Spleen (tissue), 7 donors: ENCODE measurements around the gene FLOT2.
"Not testable (repeated sequence)": the region's sequence is repeated elsewhere in the genome, so short reads cannot be mapped to it uniquely, and the experiment has no call there.

Experiments used
- POLR2A ChIP-seq, 3 donors: fragments of 450-650 bp; IDR thresholded peaks; one replicate each; pipeline ENCODE4 v1.5.1; 2017; ENCODE audit warnings: antibody characterized with exemption in 3 of 3, mild to moderate bottlenecking in 1 of 3
- POLR2AphosphoS5 ChIP-seq, 3 donors: sonication (generic); formaldehyde crosslinking; IDR thresholded peaks; one replicate each; pipeline ENCODE4 v1.5.1; 2017; ENCODE audit warnings: antibody characterized with exemption in 3 of 3
- TF ChIP-seq, protein P1 (sequence below), 11 experiments: fragments of 200-600 bp in 7 of 11; fragments of 450-650 bp in 4 of 11; sonication (generic) in 4 of 11; IDR thresholded peaks in 8 of 11; conservative IDR thresholded peaks in 3 of 11; 1 replicate in 7 of 11; 2 replicates in 4 of 11; pipeline versions ENCODE4 v1.4.0 to v1.8.0; 2016 to 2021; ENCODE audit warnings: antibody characterized with exemption in 11 of 11, inconsistent platforms in 4 of 11, mild to moderate bottlenecking in 1 of 11
- donor health status: DM: no; HTN: no; CAD: no; lungs with moderate emphysema.
- donor health status: DM: no; HTN: no; CAD: no.
- donor health status: DM: no; HTN: no; CAD: no.

DNA sequence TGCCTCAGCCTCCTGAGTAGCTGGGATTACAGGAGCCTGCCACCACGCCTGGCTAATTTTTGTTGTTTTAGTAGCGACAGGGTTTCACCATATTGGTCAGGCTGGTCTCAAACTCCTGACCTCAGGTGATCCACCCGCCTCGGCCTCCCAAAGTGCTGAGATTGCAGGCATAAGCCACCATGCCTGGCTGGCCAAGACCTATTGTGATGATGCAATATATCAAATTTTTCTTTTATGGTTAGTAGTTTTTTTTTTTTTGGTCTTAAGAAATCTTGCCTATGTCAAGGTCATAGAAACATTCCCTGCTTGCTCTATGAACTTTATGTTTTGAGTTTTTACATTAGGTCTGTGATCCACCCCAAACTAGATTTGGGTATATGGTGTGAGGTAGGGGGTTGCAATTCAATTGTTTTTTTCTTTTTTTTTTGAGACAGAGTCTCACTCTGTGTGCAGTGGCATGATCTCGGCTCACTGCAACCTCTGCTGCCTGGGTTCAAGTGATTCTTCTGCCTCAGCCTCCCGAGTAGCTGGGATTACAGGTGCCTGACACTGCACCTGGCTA is 20.3 kb downstream of the FLOT2 start:
- TF ChIP-seq, protein P1, sequence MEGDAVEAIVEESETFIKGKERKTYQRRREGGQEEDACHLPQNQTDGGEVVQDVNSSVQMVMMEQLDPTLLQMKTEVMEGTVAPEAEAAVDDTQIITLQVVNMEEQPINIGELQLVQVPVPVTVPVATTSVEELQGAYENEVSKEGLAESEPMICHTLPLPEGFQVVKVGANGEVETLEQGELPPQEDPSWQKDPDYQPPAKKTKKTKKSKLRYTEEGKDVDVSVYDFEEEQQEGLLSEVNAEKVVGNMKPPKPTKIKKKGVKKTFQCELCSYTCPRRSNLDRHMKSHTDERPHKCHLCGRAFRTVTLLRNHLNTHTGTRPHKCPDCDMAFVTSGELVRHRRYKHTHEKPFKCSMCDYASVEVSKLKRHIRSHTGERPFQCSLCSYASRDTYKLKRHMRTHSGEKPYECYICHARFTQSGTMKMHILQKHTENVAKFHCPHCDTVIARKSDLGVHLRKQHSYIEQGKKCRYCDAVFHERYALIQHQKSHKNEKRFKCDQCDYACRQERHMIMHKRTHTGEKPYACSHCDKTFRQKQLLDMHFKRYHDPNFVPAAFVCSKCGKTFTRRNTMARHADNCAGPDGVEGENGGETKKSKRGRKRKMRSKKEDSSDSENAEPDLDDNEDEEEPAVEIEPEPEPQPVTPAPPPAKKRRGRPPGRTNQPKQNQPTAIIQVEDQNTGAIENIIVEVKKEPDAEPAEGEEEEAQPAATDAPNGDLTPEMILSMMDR (IDR thresholded peaks at IDR 0.05 in 8 of 11, conservative IDR thresholded peaks at IDR 0.05 in 3 of 11) = not testable (repeated sequence)
- TF ChIP-seq POLR2A, POLR2AphosphoS5 (IDR thresholded peaks at IDR 0.05): not testable (repeated sequence)
